HK-2 (cell line): ENCODE measurements around the gene TRIML2.

Source experiments
- DNase-seq: peaks from one replicate; pipeline ENCODE4 v3.0.0-alpha.2; 2018; ENCODE audit not compliant: unreplicated experiment

Gene TRIML2

GRCh38 chr4:188109157-188109755 is at the start of gene TRIML2:
Gene TRIML2 (minus strand): TSS chr4:188109603. CDS start chr4:188105368, 4,235 bp downstream.
- no peak for DNase-seq

GRCh38 chr4:188158336-188158735 is 48.9 kb upstream of the TRIML2 start:
- DNase-seq, result no peak

GRCh38 chr4:188154668-188155405 is 45.4 kb upstream of the TRIML2 start:
- no peak for DNase-seq

GRCh38 chr4:188147776-188148175 is 38.4 kb upstream of the TRIML2 start:
- no peak for DNase-seq

- DNase-seq, result no peak
Observed at GRCh38 chr4:188147176-188147575, 37.8 kb upstream of the TRIML2 start.

GRCh38 chr4:188146618-188147017 is 37.2 kb upstream of the TRIML2 start:
- DNase-seq, result no peak

GRCh38 chr4:188145601-188146000 is 36.2 kb upstream of the TRIML2 start:
- DNase-seq, result no peak

- DNase-seq, result no peak
Observed at GRCh38 chr4:188143731-188144130, 34.3 kb upstream of the TRIML2 start.

- no peak for DNase-seq
Observed at GRCh38 chr4:188139671-188140070, 30.3 kb upstream of the TRIML2 start.

GRCh38 chr4:188139141-188139540 is 29.7 kb upstream of the TRIML2 start, which contains the start of gene TRIML1:
Gene TRIML1 (plus strand): TSS chr4:188139441. CDS start chr4:188139559, 118 bp downstream.
- no peak for DNase-seq

GRCh38 chr4:188138227-188138626 is 28.8 kb upstream of the TRIML2 start:
- DNase-seq, result no peak

GRCh38 chr4:188132232-188132631 is 22.8 kb upstream of the TRIML2 start:
- no peak for DNase-seq

- DNase-seq, result no peak
Observed at GRCh38 chr4:188130355-188130754, 21.0 kb upstream of the TRIML2 start.

GRCh38 chr4:188127214-188127874 is 17.9 kb upstream of the TRIML2 start:
- peak; percentile 50 for DNase-seq

- DNase-seq, result no peak
Observed at GRCh38 chr4:188121530-188121929, 12.1 kb upstream of the TRIML2 start.

GRCh38 chr4:188117631-188118324 is 8.4 kb upstream of the TRIML2 start:
- no peak for DNase-seq

- DNase-seq, result no peak
Observed at GRCh38 chr4:188113156-188113555, 3.8 kb upstream of the TRIML2 start.

GRCh38 chr4:188111955-188112354 is 2.6 kb upstream of the TRIML2 start:
- no peak for DNase-seq

GRCh38 chr4:188110741-188111471 is 1.5 kb upstream of the TRIML2 start:
- DNase-seq, result no peak

GRCh38 chr4:188110036-188110435 is 633 bp upstream of the TRIML2 start:
- no peak for DNase-seq
